ENCODE measurements around the gene HAPLN2.
A peak's percentile ranks its signal among the peaks of the same experiment; 100 is the strongest.

DNA sequence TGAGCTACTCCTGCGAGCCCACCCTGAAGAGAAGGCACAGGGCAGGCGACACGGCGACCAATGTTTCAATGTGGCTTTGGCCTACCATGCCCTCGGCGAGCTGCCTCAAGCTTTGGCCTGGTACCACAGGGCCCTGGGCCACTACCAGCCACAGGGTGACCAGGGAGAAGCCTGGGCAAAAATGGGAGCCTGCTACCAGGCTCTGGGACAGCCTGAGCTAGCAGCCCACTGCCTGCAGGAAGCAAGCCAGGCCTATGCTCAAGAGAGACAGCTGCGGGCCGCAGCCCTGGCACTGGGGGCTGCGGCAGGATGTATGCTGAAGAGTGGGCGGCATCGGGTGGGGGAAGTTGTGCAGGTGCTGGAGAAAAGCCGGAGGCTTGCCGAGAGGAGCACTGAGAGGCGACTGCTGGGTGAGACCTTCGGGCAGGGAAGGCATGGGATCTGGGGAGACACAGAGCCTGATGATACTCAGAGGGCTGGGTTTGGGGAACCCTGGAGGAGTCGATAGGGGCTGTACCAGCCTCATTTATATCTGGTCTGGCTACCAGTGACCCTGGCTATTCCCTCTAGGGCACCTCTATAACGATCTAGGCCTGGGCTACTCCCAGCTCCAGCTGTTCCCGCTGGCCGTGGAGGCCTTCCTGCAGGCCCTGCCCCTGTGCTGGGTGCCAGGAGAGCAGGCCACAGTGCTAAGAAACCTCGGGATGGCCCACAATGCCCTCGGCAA, 37.4 kb upstream of the HAPLN2 start:
- TF ChIP-seq, protein P1, sequence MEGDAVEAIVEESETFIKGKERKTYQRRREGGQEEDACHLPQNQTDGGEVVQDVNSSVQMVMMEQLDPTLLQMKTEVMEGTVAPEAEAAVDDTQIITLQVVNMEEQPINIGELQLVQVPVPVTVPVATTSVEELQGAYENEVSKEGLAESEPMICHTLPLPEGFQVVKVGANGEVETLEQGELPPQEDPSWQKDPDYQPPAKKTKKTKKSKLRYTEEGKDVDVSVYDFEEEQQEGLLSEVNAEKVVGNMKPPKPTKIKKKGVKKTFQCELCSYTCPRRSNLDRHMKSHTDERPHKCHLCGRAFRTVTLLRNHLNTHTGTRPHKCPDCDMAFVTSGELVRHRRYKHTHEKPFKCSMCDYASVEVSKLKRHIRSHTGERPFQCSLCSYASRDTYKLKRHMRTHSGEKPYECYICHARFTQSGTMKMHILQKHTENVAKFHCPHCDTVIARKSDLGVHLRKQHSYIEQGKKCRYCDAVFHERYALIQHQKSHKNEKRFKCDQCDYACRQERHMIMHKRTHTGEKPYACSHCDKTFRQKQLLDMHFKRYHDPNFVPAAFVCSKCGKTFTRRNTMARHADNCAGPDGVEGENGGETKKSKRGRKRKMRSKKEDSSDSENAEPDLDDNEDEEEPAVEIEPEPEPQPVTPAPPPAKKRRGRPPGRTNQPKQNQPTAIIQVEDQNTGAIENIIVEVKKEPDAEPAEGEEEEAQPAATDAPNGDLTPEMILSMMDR (IDR thresholded peaks at IDR 0.05; ENCODE audit: borderline replicate concordance, extremely low read depth, low read length, poor library complexity, severe bottlenecking): peak; percentile 20
- TF ChIP-seq EZH2 (IDR thresholded peaks at IDR 0.05; ENCODE audit: borderline replicate concordance, low read depth, low read length, severe bottlenecking): no peak

All from DND-41 (cell line).